HG02938 (cell line): ENCODE measurements around the gene TFDP1.

Experiments used
- ATAC-seq: cut with Tn5 transposase; IDR thresholded peaks from one replicate; pipeline ENCODE4 v1.9.1; 2021; ENCODE audit warnings: mild to moderate bottlenecking, moderate library complexity; ENCODE audit not compliant: unreplicated experiment

The TFDP1 gene

DNA sequence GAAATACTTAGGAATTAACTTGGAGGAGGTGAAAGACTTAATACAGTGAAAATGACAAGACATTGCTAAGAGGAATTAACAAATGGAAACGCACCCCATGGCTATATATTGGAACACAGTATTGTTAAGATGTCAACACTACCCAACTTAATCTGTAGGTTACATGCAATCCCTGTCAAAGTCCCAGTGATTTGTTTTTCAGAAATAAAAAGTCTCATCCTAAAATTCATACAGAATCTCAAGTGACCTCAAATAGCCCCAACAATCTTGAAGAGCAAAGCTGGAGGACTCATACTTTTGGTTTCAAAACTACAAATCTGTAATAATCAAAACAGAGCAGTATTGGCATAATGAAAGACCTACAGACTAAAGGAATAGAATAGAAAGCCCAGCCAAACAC lies 60.2 kb downstream of the TFDP1 start:
- no peak for ATAC-seq

GRCh38 chr13:113645329-113645728 lies 60.8 kb downstream of the TFDP1 start:
- ATAC-seq = no peak

DNA sequence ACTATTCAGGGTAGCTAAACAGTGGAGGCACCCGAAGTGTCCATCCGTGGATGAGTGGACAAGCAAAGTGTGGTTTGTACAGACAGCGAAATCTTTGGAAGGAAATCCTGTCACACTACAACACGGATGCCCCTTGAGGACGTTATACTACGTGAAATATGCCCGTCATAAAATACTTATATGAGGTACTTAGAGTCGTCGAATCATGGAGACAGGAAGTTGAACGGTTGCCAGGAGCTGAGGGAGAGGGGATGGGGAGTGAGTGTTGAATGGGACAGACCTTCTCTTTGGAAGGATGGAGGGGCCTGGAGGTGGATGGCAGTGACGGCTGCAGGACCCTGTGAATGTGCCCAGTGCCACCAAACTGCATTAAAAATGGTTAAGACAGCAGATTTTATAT lies 61.8 kb downstream of the TFDP1 start:
- no peak for ATAC-seq

DNA sequence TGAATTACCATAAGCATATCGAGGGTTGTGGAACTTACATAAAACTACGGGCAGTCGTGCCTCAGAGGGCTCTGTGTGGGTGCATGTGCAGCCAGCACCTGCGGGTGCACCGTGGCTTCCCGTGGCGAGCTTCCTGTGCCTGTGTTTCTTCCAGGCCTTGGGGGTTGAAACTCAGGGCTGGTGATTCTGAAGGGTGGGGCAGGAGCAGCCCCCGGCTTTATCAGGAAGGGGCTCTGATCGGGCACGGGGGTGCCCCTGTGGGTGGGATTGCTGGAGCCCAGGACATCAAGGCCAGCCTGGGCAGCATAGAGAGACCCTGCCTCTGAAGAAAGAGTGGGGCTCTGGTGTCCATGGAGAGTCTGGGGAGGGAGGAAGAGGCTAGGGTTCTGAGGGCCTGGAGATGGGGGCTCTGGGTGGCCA lies 62.4 kb downstream of the TFDP1 start:
- ATAC-seq = no peak

GRCh38 chr13:113647351-113648215 lies 63.0 kb downstream of the TFDP1 start:
- ATAC-seq = no peak

GRCh38 chr13:113648216-113648610 lies 63.7 kb downstream of the TFDP1 start:
- ATAC-seq = no peak

- no peak for ATAC-seq
Observed at GRCh38 chr13:113649212-113649611, 64.7 kb downstream of the TFDP1 start.

DNA sequence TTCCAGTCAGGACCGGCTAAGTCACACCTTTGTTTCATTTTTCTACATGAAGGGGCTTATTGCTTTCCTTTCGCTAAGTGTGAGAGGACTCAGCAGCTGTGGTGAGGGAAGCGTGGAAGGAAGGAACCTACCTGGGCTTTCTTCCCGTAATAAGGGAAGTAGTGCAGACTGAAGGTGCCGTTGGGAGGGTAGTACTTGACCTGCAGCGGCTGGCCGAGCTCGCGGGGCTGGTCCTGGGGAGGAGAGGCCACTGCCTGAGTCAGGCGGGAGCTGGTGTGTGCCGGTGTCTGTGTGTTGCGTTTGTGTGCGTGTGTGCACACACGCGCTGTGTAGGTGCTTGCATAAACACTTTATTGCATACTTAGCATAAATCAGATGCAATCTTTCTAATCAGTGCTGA lies 65.7 kb downstream of the TFDP1 start:
- no peak for ATAC-seq

DNA sequence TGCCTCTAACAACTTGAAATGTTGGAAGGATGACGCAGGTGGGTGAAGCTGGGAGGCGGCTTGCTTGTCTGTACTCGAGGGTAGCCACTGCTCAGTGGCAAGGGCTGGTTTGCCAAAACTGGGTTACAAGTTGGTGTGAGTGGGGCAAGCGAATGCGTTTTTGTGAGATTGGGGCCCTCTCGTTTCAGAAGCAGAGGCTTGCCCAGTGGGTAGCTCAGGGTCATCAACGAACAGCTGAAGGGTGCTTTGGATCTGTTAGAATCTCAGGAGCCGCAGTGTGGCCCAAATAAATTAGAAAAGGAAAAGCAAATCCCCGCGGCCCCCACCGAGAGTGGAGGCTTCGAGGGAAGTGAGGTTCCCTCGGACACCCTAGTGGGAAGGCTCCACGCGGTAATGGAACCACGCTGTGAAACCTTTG lies 66.2 kb downstream of the TFDP1 start:
- ATAC-seq = no peak

DNA sequence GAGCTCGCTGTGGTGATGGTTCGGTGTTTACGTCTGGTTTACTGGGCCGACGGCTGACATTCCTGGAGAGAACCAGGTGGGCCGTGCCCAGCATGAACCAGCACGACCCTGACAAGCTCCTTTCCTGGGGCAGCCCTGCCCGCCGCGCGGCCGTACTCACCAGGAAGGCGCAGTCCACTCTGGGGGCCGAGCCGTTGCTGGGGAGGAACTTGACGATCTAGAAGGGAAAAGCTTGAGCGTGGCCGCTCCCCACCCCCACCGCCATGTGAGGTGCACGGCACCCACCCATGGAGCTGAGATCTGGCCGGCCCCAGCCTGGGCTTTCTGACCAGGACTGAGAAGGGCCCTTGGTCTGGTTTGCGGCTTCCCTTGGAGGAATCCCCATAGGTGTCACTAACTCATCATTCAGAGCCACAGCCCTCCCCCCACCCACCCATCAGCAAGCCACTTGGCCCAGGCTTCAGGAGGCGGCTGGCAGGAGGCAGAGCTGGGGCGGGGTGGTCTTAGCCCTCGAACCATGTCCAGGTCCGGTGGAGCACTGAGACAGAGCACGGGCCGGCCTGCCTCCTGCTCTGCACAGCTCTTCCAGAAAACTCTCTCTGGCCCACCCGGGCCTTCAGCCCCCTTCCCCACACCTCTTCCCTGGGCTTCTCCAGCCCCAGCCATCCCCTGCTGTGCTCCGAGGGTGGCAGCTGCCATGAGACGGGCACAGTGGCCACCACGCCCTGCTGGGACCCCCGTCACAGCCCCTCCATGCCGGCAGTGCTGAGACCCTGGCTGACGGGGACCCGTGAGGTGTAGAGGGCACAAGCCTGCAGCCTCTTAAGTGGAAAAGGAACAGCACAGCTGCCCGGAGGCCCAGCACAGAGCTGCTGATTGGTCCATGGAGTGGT lies 67.2 kb downstream of the TFDP1 start:
- no peak for ATAC-seq

DNA sequence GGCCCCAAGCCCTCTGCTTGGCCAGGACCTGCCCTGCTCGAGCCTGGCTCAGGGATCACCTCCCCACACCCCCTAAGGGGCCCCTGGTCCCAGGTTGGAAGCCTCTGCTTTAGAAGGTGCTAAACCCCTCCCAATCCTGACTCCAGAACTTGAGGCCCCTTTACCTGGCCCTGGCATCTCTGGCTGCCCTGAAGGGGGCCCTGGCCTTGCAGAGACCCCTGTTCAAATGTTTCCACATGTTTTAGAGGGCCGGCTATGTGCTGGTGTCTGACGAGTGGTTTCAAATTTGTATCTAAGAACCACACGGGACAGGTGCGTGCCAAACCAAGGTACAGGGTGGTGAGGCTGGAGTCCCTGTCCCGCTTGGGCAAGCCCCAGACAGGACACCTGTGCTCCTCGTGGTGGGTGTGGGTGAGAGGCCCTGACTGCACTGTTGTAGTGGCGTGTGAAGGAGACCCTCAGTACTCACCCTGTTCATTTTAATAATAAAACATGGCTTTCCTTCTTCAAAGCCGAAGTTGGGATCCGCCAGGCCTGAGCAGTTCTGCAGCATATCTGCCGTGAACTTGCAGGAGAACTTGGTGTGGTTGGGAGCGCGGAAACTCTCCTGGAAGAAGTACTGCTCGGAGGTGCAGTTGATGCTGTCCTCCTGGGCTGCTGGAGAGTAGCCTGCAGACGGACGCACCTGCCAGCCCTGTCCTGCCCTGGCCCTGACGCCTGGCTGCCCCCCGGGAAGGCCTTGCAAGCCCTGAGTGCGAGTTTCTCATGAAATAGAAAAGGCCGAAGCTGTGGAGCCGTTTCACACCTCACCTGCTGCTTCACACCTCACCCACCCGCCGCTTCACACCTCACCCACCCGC lies 68.1 kb downstream of the TFDP1 start:
- ATAC-seq = no peak

DNA sequence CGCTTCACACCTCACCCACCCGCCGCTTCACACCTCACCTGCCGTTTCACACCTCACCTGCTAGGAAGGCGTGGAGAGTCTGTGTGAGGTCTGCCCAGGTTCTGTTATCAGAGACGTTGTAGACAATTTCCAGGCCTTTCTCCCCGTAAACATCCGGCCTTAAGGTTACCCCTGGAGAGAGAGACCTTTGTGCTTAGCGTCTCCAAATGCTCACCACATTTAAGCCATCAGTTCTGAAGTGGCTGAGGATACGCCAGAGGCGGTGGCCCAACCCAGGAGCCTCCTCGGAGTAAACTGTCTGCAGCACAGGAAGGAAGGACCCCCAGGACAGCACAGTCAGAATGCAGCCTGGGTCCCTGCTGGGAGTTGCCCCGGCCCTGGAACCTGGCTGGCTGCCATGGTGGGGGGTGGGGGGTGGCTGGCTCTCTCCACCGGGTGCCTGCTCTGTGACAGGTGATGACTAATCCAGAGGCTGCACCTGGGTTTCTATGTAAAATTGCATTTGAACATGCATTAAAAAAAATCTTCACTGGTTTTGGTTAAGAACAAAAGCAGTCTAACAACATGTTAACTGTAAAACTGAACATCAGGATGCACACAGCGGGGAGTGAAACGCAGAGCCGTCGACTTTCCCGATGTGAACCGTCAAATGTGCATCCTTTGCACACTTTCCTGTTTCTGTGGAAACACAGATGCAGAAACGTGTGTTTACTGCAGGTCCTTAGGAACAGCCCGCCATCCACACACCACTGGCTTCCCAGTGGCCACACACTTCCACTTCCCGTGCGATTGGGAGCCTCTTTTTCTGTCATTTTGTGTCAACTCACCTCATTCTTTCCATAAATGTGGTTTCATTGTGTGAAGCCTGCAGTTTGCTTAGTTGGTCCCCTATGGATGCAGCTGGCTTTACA lies 69.0 kb downstream of the TFDP1 start:
- ATAC-seq = no peak

DNA sequence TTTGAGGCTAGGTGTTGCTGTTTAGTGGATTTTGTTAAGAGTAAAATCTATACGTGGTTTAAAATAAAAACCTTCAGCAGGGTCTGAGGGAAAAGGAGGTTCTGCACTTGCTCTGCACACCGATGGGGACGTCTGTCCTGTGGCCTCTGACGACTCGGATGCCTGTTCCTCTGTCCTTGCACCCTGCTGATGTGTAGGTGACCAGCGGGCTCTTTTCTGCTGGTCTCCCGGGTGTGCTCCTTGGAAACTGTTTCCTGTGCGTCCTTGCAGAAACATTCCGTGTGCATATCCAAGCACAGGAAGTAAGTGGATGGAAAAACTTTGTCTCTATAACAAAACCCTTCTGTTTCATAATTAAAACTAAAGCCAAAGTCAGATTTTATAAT lies 69.6 kb downstream of the TFDP1 start:
- ATAC-seq = no peak

- no peak for ATAC-seq
Observed at GRCh38 chr13:113654591-113655345, 70.2 kb downstream of the TFDP1 start.

DNA sequence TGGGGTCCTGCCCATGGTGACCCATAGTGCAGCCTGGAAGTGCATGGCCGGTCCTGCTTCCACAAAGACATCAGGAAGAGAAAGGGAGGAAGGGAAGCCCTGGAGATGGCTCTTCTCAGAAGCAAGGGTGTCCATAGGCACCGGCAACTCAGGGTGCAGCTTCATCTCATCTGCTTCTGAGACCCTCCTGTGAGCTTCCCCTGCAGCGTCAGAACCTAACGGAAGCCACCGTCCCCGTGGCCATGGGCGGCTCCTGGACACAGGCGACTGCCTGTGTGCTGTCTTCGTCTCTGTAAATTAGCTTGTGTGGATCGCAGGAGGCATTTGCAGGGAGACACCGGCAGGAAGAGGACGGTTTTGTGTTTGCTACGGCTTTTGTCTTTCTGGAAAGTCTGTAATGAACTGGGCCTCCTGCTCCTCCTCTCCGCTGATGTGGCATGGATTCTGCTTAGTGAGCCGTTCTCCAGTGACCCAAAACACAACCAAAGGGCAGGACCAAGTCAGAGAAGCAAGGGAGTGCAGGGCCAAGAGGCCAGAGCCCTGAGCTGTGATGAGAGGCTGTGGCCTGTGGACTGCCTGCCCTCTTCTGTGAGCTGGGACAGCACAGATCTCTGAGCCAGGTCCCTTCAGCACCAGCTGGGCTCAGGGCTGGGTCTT lies 70.9 kb downstream of the TFDP1 start:
- no peak for ATAC-seq

- ATAC-seq = no peak
Observed at GRCh38 chr13:113656003-113656588, 71.5 kb downstream of the TFDP1 start.

- ATAC-seq = no peak
Observed at GRCh38 chr13:113656831-113657671, 72.5 kb downstream of the TFDP1 start.
